HepG2 (cell line): ENCODE results near the gene UAP1L1. TPM values are rescaled to one million over a fixed set of nuclear protein-coding genes. Genes with fewer than 3 reads are reported as not detected.

Experiments used
- FOXJ3 ChIP-seq: sonication (generic); formaldehyde crosslinking; IDR thresholded peaks from 2 replicates; pipeline ENCODE4 v1.4.0; 2020; ENCODE audit warnings: missing genetic modification reagents, mild to moderate bottlenecking, borderline replicate concordance
- NR2F6 ChIP-seq, 2 experiments: IDR thresholded peaks; 2 replicates each; pipeline ENCODE4 v1.6.1; 2016; ENCODE audit warnings: antibody characterized with exemption in 1 of 2, mild to moderate bottlenecking in 1 of 2
- ZNF703 ChIP-seq: sonication (generic); formaldehyde crosslinking; IDR thresholded peaks from 2 replicates; pipeline ENCODE4 v1.5.1; 2020; ENCODE audit warnings: missing genetic modification reagents, mild to moderate bottlenecking, moderate library complexity, borderline replicate concordance
- polyA plus RNA-seq, 8 experiments: library from polyadenylated mRNA; depleted of rRNA in 3 of 8; stranded (reverse) in 7 of 8; unstranded in 1 of 8; fragments of >200 nt; fragmentation: Illumina TruSeq in 4 of 8; extraction: Trizol in 4 of 8; gene quantifications; 2 replicates each; pipeline versions ENCODE4 v1.2.1 to v1.2.3, GENCODE V29; 2011 to 2016; ENCODE audit warnings: low read depth in 4 of 8, missing spikeins in 1 of 8, mixed read lengths in 1 of 8; ENCODE audit not compliant: insufficient read depth in 1 of 8
- total RNA-seq, 5 experiments: library from RNA; depleted of rRNA; stranded (reverse); fragments of >200 nt; fragmentation: Illumina TruSeq; extraction: Trizol; gene quantifications; 2 replicates each; pipeline ENCODE4 v1.2.3, GENCODE V29; 2016; ENCODE audit warnings: low read depth in 1 of 5
- TF ChIP-seq, protein P1 (sequence below): sonication (generic); formaldehyde crosslinking; IDR thresholded peaks from 2 replicates; pipeline ENCODE4 v1.5.1; 2020; ENCODE audit warnings: missing genetic modification reagents, mild to moderate bottlenecking, borderline replicate concordance
- TF ChIP-seq, protein P2 (sequence below): sonication (generic); formaldehyde crosslinking; IDR thresholded peaks from 2 replicates; pipeline ENCODE4 v1.4.0; 2020; ENCODE audit warnings: missing genetic modification reagents
- TF ChIP-seq, protein P3 (sequence below): IDR thresholded peaks from 2 replicates; pipeline ENCODE4 v1.6.1; 2016; ENCODE audit warnings: low read depth
- TF ChIP-seq, protein P4 (sequence below): sonication (generic); formaldehyde crosslinking; conservative IDR thresholded peaks from 2 replicates; pipeline ENCODE4 v1.4.0; 2020; ENCODE audit warnings: missing genetic modification reagents
- TF ChIP-seq, protein P5 (sequence below): sonication (generic); formaldehyde crosslinking; IDR thresholded peaks from 2 replicates; pipeline ENCODE4 v1.5.0; 2020; ENCODE audit warnings: mild to moderate bottlenecking, missing genetic modification reagents
- TF ChIP-seq, protein P6 (sequence below): sonication (generic); formaldehyde crosslinking; IDR thresholded peaks from 2 replicates; pipeline ENCODE4 v1.4.0; 2020; ENCODE audit warnings: missing genetic modification reagents

Gene UAP1L1
- total and polyA plus RNA-seq, 2 of the 13 experiments (the other 11 are each of a cell fraction or from before 2014, with no cell fraction given): 5.4 to 6.4 TPM

DNA sequence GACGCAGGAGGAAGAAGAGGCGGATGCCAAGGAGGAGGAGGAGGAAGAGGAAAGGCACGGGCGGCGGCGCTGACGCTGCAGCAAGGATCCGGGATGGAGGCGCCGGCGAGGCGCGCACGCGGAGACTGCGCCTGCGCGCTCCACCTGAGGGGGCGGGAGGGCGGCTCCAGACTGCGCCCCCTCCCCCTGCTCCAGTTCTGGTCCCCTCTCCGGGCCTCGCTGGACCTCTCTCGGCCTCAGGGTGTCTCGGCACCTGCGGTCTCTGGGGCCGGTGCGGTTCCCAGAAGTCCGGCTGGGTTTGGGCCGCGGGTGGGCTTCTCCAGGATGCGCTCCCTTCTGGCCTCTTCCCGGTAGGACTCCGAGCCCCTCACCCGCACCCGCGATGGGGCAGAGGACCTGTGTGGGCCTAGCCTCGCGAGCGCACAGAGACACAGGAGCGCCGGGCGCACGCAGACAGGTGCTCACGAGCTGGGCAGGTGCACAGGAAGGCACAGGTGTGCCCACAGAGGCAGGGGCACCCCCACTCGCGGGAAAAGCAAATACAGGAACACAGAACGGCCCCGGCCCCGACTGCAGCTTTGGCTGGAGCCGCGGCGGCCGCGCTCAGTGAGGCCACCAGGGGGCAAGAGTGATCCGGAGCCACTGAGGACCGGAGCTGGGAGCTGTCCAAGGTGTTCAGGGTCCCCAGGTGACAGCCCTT, 31.1 kb upstream of the UAP1L1 start, which contains the start of gene NPDC1 (continued):
- TF ChIP-seq, protein P1, sequence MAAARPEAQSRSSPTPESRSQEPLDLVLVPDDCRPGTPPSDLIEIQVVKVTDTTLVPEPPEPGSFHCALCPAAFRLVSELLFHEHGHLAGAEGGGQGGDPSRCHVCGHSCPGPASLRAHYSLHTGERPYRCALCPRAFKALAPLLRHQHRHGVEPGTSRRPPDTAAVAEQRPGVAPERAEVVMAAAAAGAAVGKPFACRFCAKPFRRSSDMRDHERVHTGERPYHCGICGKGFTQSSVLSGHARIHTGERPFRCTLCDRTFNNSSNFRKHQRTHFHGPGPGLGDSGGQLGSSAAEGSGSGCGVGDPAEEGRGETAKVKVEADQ: peak; percentile 21; the same call in 1 of the 2 replicates
- TF ChIP-seq, protein P2, sequence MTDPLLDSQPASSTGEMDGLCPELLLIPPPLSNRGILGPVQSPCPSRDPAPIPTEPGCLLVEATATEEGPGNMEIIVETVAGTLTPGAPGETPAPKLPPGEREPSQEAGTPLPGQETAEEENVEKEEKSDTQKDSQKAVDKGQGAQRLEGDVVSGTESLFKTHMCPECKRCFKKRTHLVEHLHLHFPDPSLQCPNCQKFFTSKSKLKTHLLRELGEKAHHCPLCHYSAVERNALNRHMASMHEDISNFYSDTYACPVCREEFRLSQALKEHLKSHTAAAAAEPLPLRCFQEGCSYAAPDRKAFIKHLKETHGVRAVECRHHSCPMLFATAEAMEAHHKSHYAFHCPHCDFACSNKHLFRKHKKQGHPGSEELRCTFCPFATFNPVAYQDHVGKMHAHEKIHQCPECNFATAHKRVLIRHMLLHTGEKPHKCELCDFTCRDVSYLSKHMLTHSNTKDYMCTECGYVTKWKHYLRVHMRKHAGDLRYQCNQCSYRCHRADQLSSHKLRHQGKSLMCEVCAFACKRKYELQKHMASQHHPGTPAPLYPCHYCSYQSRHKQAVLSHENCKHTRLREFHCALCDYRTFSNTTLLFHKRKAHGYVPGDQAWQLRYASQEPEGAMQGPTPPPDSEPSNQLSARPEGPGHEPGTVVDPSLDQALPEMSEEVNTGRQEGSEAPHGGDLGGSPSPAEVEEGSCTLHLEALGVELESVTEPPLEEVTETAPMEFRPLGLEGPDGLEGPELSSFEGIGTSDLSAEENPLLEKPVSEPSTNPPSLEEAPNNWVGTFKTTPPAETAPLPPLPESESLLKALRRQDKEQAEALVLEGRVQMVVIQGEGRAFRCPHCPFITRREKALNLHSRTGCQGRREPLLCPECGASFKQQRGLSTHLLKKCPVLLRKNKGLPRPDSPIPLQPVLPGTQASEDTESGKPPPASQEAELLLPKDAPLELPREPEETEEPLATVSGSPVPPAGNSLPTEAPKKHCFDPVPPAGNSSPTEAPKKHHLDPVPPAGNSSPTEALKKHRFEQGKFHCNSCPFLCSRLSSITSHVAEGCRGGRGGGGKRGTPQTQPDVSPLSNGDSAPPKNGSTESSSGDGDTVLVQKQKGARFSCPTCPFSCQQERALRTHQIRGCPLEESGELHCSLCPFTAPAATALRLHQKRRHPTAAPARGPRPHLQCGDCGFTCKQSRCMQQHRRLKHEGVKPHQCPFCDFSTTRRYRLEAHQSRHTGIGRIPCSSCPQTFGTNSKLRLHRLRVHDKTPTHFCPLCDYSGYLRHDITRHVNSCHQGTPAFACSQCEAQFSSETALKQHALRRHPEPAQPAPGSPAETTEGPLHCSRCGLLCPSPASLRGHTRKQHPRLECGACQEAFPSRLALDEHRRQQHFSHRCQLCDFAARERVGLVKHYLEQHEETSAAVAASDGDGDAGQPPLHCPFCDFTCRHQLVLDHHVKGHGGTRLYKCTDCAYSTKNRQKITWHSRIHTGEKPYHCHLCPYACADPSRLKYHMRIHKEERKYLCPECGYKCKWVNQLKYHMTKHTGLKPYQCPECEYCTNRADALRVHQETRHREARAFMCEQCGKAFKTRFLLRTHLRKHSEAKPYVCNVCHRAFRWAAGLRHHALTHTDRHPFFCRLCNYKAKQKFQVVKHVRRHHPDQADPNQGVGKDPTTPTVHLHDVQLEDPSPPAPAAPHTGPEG (CRISPR knock-in tag): peak; percentile 71; the same call in 1 of the 2 replicates
- TF ChIP-seq, protein P3, sequence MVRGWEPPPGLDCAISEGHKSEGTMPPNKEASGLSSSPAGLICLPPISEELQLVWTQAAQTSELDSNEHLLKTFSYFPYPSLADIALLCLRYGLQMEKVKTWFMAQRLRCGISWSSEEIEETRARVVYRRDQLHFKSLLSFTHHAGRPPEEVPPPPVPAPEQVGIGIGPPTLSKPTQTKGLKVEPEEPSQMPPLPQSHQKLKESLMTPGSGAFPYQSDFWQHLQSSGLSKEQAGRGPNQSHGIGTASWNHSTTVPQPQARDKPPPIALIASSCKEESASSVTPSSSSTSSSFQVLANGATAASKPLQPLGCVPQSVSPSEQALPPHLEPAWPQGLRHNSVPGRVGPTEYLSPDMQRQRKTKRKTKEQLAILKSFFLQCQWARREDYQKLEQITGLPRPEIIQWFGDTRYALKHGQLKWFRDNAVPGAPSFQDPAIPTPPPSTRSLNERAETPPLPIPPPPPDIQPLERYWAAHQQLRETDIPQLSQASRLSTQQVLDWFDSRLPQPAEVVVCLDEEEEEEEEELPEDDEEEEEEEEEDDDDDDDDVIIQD (CRISPR knock-in tag): peak; percentile 34; the same call in 1 of the 2 replicates
- TF ChIP-seq, protein P4, sequence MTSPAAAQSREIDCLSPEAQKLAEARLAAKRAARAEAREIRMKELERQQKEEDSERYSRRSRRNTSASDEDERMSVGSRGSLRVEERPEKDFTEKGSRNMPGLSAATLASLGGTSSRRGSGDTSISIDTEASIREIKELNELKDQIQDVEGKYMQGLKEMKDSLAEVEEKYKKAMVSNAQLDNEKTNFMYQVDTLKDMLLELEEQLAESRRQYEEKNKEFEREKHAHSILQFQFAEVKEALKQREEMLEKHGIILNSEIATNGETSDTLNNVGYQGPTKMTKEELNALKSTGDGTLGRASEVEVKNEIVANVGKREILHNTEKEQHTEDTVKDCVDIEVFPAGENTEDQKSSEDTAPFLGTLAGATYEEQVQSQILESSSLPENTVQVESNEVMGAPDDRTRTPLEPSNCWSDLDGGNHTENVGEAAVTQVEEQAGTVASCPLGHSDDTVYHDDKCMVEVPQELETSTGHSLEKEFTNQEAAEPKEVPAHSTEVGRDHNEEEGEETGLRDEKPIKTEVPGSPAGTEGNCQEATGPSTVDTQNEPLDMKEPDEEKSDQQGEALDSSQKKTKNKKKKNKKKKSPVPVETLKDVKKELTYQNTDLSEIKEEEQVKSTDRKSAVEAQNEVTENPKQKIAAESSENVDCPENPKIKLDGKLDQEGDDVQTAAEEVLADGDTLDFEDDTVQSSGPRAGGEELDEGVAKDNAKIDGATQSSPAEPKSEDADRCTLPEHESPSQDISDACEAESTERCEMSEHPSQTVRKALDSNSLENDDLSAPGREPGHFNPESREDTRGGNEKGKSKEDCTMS (CRISPR knock-in tag): 0 out of 2 replicates have a peak, but pooled peaks have one; percentile 79
- TF ChIP-seq, protein P5, sequence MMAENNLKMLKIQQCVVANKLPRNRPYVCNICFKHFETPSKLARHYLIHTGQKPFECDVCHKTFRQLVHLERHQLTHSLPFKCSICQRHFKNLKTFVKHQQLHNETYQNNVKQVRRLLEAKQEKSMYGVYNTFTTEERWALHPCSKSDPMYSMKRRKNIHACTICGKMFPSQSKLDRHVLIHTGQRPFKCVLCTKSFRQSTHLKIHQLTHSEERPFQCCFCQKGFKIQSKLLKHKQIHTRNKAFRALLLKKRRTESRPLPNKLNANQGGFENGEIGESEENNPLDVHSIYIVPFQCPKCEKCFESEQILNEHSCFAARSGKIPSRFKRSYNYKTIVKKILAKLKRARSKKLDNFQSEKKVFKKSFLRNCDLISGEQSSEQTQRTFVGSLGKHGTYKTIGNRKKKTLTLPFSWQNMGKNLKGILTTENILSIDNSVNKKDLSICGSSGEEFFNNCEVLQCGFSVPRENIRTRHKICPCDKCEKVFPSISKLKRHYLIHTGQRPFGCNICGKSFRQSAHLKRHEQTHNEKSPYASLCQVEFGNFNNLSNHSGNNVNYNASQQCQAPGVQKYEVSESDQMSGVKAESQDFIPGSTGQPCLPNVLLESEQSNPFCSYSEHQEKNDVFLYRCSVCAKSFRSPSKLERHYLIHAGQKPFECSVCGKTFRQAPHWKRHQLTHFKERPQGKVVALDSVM (CRISPR knock-in tag): 0 out of 2 replicates have a peak, but pooled peaks have one; percentile 34
- TF ChIP-seq, protein P6, sequence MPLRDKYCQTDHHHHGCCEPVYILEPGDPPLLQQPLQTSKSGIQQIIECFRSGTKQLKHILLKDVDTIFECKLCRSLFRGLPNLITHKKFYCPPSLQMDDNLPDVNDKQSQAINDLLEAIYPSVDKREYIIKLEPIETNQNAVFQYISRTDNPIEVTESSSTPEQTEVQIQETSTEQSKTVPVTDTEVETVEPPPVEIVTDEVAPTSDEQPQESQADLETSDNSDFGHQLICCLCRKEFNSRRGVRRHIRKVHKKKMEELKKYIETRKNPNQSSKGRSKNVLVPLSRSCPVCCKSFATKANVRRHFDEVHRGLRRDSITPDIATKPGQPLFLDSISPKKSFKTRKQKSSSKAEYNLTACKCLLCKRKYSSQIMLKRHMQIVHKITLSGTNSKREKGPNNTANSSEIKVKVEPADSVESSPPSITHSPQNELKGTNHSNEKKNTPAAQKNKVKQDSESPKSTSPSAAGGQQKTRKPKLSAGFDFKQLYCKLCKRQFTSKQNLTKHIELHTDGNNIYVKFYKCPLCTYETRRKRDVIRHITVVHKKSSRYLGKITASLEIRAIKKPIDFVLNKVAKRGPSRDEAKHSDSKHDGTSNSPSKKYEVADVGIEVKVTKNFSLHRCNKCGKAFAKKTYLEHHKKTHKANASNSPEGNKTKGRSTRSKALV (CRISPR knock-in tag): peak; percentile 84; the same call in 1 of the 2 replicates
- TF ChIP-seq NR2F6 (IDR thresholded peaks at IDR 0.05) (no peak), NR2F6 (CRISPR knock-in tag; IDR thresholded peaks at IDR 0.05) (0 out of 2 replicates have a peak, but pooled peaks have one; percentile 38), ZNF703 (CRISPR knock-in tag) (0 out of 2 replicates have a peak, but pooled peaks have one; percentile 3), FOXJ3 (CRISPR knock-in tag) (0 out of 2 replicates have a peak, but pooled peaks have one; percentile 21)
- TF ChIP-seq, all 625 proteins: peak for 276
